Fibroblast of upper back skin (primary cell): ENCODE data around the gene DCN.
A peak's percentile ranks its signal among the peaks of the same experiment; 100 is the strongest.

ENCODE experiments used
- DNase-seq: peaks from one replicate; pipeline ENCODE4 v3.0.0-alpha.2; 2013

The DCN gene

DNA sequence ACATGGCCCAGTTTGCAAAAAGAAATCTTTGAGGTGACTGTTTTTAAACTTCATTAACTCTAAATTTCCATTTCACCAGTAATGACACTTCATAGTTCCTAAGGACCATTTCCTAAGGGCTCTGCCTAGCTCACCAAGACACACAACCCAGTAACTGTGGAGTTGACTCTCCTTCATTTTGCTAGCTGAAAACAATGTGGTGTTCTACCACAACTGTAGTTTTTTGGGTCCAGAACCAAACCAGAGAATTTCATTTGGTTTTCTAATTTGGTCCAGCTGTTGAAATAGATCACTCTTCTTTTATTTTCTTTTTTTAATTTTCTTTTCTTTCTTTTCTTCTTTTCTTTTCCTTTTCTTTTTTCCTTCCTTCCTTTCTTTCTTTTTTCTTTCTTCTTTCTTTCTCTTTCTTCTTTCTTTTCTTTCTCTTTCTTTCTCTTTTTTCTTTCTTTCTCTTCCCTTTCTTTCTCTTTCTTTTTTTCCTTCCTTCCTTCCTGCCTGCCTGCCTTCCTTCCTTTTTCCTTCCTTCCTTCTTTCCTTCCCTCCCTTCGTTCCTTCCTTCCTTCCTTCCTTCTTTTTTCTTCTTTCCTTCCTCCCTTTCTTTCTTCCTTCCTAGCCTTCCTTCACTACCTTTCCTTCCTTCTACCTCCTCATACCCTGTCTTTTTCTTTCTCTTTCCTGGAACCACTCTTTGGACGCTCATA, 52.8 kb downstream of the DCN start:
- DNase-seq = no peak

DNA sequence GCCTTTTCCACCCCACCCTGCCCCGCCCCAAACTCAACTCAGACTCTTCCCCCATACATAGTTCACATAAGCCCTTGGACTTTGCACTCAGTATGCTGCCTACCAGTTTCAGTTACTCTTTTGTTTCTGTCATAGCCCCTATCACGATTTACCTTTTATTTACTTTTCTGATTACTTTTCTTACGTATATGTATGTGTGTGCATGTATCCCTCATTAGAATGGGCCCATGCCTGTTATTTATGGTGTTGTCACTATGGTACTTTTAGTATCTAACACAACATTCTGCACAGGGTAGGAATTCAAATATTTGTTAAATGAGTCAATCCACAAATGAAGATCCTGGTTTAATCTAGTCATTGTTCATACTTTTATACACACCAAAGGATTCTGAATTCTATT, 54.9 kb downstream of the DCN start:
- DNase-seq = peak; percentile 76

DNA sequence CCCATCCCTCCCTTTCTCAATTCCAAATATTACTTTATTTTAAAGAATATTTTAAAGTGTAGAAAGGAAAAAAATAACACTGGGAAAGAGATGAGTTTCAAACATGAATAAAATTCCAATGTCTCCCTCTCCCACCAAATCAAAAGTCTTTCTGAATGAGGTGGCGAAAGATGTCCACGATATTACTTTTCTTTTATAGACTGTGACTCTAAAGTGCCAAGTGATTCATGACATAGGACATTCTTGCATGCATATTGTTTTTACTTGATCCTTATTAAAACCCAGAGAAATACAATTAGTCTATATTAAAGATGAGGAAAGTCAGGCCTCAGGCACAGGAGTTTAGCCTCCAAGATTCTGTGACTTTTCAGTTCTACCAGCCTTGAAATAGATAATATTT, 55.3 kb downstream of the DCN start:
- DNase-seq = peak; percentile 63

DNA sequence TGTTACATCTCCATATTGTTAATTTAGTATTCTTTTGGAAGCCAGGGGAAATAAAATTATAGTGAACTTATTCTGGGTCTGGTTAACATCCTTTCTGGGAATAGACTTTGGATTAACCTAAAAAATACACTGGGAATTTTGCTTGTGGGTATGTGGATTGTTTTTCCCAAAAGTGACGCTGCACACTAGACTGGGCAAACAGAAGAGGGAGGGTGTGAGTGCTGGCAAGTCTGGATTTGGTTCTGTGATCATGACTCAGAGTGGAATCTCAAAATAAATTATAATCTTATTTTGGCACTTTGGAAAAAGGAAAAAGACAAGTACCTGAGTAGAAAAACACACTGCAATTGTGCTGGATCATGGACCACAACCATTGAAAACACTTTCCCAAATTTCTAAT, 56.1 kb downstream of the DCN start:
- DNase-seq = no peak

DNA sequence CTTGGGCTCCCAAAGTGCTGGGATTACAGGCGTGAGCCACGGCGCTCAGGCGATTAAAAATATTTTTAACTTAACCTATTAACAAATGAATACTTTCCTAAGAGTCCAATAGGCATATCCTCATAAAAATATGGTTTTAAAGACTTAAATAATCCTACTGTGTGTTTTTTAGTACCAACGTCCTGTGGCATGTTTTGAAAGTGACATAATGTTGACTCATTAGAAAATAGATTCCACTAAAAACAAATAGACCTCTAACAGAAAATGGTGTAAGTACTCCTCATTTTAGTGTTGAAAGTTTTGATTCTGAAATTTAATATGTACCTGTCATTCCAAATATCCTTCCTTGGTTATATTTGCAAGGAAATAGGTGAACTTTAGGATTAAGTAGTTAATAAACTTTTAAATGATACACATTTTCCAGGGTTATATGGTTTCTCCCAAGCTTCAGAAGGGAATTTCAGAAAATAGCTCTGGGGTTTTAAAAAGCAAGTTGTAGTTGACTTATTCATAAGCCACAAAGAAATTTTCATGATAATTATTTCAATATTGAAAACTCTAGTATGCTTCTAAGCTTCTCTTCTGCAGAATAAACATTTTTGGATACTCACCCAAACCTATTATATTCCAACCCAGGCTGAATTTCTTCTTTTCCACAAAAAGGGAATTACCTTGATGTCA, 59.2 kb downstream of the DCN start:
- no peak for DNase-seq

DNA sequence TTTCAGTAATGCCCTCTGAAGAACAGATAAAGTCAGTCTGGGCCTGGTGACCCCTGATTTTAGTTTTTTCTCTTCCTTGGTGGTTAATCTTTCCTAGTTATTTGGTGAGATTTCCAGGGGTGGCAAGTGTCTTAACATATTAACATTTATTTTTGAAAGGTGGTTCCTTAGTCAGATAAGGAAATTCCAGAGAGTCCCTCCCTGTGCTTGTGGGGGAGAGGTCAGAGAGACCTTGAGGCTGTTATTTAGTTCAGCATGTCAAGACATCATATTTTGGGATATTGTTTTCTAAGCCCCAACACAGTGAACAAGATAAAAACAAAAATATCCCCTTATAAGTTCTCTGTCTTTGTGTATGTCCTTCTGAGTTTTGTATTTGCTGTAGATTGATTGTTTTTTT, 61.8 kb downstream of the DCN start:
- no peak for DNase-seq

DNA sequence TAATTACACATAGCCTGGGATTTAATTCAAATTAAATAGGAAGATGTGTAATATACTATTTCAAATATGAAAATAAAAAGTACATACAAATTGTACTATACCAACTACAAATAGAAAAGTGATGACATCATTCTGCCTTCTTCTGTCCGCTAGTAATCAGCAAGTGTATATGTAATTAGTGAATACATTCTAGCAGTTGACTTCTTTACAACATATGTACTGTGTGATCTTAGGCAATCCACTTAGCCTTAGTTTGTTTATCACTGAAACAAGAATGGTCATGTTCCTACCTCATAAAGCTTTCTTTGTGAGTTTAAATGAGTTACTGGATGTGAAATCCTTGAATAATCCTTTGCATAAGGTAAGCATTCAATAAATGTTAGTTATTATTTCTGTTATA, 63.5 kb downstream of the DCN start:
- no peak for DNase-seq

DNA sequence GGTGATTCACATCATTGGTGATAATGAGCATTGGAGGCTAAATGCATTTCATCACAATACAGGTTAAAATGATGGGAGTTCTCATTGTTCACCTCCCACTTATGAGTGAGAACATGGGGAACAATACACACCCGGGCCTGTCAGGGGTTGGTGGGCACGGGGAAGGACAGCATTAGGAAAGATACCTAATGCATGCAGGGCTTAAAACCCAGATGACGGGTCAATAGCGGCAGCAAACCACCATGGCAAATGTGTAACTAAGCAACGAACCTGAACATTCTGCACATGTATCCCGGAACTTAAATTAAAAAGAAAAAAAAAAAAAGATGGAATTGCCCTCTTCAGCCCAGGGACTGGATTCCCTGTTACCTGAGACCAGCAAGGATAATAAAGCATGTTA, 69.0 kb downstream of the DCN start:
- DNase-seq = no peak

DNA sequence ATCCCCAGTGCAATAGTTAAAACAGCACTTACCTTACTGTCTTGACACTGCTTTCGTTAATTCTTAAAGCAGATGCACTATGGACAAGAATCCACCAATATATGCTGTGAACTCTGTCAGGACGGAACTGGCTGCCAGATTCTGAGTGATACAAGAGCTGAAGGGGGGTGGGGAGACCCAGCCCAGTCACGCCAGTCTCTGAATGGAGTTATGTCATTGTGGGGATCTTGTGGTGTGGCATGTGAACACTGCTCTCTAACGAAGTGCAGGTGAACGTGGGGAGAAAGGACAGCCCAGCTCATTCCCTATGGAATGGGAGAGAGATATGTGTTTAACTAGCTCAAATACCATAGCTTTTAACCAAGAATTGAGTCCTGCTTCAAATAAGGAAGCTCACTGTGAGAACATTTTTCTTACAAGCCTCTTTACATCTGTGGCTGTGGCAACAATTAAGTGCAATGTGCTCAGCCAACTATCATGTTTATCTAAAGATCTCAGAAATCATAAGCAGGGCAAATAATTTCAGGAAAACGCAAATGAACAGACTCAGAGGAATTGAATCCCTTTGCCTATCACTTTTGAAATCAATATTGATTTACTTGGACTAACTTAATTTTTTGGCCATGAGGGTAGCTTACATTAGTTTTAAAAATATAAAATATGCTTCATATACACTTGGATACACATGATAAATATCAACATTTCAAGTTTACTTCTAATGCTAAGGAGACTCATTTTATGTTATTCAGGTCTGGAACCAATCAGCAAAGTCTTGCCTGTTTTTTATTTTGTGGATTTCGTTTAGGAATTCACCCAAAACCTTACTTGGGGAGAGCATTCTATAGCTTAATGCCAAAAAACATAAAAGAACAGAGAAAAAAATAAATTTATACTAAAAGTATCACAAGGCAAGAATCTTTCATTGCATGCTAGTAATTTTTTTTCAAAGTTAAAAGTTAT, 71.0 kb downstream of the DCN start, which contains the start of gene LUM:
TSS of gene LUM (minus strand) at position 129 of the 960 bp plus-strand sequence. CDS start 2,515 bp downstream, outside the sequence.
- DNase-seq = peak; percentile 96

DNA sequence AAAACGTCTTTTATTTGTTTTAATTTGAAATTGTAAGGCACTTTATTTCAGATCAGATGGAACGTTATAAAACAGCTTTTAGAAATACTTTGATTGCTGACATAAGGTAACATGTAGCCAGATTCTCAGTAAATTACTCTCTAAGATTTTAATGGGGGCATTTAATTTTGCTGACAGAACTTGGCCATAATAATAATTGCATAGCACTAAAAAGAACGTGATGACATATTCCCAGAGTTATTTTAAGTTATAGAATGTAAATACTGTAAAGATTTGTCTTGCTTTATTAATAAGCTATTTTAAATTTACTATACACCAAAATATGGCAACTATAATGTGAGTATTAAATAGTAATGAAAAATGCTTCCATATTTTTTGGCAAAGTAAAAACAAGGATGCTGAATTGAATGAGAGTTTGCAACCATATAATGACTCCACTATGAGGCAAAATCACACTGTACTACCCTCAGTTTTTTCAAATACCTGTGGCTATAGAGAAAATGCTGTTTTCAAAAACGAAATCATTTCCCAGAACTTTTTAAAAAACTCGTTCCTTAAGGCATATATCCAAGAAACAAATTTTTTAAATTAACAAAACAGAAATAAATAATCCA, 72.2 kb downstream of the DCN start:
- no peak for DNase-seq

DNA sequence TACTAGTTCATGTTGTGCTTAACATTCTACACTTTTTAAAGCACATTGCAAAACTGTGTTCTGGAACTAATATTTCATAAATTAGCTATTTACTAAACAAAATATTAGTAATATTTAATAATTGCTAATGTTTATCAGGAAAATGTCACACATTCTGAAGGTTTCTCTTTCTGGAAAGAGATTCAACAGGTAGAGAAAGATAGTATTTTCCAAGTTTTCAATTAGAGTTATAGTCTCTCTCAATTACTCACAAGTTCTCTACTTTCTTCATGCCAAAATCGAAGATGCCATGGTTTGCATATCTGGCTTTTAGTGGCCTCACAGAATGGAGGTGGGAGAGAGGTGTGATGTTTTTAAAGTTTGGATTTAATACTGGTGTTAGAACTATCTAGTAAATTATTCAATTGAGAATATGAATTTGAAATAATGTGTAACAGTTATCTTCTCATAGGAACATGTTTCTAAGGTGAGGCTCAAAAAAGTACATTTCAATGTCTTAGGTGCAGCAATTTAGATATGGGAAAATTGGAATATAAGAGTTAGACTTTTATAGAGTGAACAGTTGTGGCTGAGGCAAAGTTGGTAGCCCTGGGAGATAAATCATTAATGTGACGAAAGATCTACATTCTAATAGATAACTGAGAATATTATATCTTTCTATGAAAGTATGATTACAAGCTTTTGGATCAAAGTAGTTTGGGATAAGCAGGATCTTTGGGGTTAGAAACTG, 72.9 kb downstream of the DCN start:
- DNase-seq = no peak

DNA sequence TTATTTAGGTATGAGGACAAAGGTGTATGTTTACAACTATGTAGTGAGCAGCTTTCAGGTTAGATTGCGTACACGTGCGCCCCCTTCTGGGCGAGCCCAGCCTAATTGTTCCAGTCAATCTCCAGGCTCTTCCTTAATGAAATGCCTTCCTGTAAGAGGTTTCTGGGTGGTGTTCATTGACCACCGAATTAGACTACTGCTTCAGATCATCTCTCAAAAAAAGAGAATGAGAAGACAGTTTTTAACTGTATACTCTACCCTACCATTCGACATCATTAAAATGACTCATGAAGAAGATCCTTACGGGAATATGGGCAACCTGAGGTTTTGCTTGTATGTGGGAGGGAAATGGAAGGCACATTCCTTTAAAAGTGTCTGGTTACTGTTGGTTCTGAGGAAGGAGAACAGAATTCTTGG, 73.5 kb downstream of the DCN start:
- DNase-seq = peak; percentile 88

DNA sequence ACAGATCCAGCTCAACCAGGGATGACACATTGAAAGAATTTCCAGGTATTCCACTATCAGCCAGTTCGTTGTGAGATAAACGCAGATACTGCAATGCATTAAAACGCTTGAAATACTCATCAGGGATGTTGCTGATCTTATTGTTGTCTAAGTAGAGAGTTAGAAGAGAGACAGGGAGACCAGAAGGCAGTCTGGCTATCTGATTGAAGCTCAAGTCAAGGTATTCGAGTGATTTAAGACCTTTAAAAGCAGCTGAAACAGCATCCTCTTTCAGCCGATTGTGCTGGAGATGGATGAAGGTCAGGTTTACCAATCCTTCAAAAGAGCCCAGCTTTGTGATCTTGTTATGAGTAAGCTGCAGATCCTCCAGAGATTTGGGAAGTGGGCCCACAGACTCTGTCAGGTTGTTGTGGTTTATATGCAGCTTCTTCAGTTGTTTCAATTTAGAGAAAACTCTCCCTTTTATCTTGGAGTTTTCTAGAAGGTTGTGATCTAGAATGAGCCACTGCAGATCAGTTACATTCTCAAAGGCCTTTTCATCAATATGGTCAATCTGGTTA, 74.3 kb downstream of the DCN start:
- DNase-seq = peak; percentile 59

DNA sequence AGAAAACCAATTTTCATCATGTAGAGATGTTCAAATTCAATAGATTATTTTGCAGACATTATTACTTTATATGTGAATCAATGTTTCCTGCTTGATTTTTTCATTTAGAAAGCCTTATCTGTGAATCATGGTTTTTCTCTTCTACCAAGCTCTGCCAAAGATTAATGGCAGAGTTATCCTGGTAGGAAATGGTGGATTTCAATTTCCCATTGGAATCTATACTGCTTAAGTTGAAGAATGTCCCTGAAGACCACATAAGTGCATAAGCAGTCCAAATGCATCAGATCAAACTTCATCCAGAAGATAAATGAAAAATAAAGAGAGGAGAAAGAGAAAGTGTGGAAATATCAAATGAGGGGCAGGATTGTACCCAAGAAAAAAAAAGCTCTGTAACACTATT, 76.3 kb downstream of the DCN start:
- peak; percentile 44 for DNase-seq

DNA sequence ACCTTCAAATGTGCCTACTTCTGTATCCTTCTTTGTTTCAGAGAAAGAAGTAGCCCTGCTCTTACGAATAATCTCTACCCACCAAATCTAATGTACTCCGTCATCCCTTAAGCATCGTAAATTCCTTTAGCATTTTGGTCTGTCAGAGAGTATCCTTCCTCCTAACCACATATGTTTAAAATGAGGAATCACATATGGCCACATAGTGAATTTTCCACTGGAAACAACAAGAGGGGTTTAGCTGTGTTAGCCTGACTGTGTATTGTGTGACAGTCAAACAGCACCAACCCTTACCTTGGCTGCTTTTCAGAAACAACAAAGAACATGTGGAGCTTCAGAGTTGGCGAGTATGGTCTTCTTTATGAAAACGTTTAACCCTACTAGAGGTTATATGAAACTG, 76.8 kb downstream of the DCN start:
- DNase-seq = peak; percentile 86

DNA sequence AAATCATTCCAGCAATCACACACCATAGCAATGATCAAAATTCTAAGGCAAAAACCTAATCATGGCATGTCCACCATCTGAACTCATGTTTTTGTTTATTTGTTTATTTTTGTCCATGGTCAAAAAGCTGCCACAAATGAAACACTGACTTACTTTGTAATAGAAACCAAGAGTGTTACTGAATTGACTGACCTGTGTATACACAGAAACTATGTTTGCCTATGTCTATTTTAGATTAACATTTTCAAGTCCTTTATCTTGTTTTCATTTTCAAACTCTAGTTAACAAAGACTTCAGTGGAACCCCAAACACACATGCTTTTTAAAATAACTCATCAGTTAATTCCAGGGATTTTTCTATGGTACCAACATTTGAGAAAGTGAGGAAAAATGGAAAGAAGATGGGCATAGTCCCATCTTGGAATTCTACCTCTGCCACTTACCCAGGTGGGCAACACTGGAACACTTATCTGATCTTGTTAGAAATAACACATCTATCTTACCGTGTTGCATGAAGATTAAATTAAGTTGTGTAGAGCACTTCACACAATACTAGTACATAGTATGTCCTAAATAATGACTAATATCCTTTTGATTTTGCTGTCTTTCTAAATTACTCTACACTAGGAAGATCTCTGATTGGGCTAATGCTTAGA, 77.7 kb downstream of the DCN start:
- DNase-seq = no peak

DNA sequence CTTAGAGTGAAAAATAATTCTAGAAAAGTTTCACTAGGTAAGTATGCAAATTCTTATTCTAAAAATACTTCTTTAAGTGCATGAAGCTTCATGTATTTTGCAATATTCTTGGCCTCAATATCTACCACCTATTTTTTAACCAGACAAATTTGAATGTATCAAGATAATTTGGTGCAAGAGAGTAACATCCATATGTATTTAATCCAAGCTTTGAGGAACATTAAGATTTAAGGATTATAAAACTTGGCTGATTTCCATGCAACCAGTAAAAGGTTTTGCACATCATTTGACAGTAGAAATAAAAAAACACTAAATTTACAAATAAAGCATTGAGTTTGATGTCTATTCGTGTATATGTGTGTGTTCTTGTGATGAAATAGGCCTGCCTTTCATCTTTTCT, 79.0 kb downstream of the DCN start:
- no peak for DNase-seq

DNA sequence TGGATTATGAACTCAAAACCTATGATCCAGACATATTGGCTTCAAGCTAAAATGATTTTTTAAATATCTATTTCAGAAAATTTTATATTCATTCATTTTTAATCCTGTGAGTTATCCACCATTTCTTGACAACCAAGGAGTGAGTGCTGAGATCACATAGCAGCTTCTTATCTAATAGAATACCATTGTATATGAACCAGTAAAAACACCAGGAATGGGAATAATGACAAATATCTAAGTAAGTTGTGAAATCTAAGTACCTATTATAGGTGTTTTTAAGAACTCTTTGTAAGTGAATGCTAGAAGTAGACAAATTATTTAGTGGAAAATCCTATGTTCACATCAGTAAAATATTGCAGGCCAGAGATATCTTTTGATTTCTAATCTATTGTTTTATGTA, 79.5 kb downstream of the DCN start:
- DNase-seq = no peak

DNA sequence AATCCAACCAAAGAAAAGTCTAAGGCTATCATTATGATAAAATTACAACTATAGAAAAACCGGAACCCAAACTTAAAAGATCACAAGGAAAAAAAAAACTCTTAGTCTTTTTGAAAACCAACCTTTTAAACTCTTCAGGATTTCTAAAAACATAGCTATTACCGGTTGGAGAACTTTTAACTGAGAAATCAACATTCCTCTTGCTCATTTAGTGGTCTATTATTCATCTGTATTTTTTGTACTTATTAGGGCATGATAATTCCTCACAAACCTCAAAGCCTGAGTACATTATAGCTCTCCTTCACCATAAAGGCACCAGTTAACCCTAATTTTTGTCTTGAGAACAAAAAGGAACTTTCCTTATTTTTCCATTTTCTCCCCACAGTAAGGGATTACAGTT, 81.7 kb downstream of the DCN start:
- DNase-seq = peak; percentile 79

DNA sequence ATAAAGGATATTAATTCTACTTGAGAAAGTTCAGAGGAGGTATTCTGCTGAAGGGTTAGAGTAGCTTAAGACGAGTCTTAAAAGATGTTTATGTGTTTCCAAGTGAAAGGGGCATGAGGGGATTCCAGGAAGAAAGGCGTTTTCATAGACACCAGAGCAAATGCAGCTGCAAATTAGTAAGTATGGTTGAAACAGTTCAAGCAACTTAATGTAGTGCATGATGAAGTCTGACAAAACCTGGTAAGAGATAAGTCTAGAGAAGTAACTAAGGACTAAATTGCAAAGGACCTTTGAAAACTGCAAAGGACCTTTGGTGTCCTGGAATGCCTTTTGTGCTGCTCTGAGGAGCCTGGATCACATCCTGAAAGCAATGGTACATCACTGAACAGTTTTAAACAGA, 82.8 kb downstream of the DCN start:
- no peak for DNase-seq

DNA sequence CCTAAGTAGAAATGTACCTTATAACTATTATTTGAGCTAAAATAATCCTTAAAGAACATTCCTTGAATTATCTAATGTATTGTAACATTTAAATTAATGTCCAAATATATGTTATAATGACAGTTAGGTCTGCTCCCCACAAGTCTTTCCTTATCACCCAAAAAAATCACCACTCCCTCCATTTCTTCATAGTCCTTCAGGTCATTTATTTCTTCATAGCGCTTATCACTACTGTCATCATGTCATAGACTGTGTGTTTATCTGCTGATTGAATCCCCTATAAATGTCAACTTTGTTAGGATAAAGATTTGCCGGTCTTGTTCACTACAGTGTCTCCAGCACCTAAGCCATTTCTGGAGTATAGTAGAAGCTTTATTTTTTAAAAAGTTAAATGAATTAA, 83.3 kb downstream of the DCN start:
- no peak for DNase-seq

DNA sequence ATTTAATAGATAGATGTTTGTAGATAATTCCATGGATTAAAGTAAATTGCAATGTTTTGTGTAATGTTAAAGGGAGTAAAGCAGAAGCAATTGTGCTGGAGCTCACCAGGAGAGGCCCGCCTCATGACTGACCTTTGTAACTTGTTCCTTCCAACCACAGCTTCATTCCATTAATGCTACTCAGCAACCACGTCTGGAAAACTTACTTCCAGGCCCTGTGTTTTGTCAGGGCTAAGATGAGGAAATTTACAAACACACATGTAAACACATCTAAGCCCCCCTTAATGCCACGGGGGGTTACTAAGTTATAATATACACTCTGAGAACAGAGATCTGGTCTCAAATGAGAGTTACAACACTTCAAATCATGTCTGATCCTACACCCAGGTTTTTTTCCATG, 83.7 kb downstream of the DCN start:
- peak; percentile 95 for DNase-seq
